Mammary epithelial cell (primary cell): Measurements from ENCODE around the gene SERPINB8.

Experiments used
- CTCF ChIP-seq, 2 donors: IDR thresholded peaks in 1 of 2; conservative IDR thresholded peaks in 1 of 2; 2 replicates each; pipeline ENCODE4 v1.5.1; 2011 to 2012; ENCODE audit warnings: inconsistent platforms in 2 of 2, low read length in 2 of 2, mild to moderate bottlenecking in 2 of 2, control low read depth in 1 of 2, low read depth in 1 of 2; ENCODE audit not compliant: insufficient read depth in 1 of 2; ENCODE audit errors: extremely low read depth in 1 of 2
- EZH2 ChIP-seq: IDR thresholded peaks from 2 replicates; pipeline ENCODE4 v1.6.1; 2012; ENCODE audit warnings: low read length, inconsistent platforms, borderline replicate concordance

- no peak for TF ChIP-seq CTCF (conservative IDR thresholded peaks at IDR 0.05 in 1 of 2, IDR thresholded peaks at IDR 0.05 in 1 of 2; ENCODE audit: extremely low read depth in 1 of 2, insufficient read depth in 1 of 2, low read depth in 1 of 2, low read length in 2 of 2)
- TF ChIP-seq EZH2, result no peak
These were observed 39.4 kb downstream of the SERPINB8 start for GRCh38 chr18:64009305-64009704.
